ENCODE results near the gene MORN1. TPM values are rescaled to one million over a fixed set of nuclear protein-coding genes. Genes with fewer than 3 reads are reported as not detected.

Gene MORN1
- total and polyA plus RNA-seq, 2 of the 4 experiments (the other 2 are of a cell fraction) = 3.0 to 4.2 TPM

DNA sequence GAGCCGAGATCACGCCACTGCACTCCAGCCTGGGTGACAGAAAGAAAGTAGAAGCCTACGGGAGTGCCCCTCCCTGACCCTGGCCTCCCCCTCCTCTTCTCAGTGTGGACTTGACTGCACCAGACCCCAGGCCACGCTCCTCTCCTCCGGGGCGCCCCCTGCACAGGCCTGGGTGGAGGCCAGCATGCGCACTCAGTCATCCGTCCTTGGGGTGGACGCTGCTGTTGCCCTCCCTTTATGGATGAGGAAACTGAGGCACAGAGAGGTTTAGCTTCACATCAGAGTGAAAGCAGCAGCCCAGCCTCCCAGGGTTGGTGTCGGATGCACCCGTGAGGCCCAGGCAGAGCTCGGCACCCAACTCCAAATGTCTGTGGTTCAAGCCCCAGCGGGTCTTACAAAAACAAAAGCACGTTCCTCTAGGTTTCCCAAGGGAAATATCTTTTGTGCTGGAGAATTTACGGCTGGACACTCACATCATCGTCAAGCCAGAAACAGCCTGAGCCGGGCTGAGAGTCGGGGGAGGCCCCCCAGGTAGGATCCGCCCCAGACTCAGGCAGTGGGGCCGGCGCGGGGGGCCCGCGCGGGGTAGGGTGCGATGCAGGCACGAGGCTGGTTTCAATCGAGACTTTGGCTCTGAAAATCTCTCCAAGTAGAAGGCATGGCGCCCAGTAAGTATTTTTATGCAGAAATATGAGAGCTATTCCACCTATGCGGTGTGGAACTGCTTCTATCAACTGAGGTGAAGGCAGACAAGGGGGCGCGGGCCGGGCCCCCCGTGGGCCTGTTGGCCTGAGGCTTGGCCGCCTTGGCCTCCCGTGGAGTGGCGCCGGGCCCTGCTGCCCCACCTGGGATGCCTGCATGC is 36.6 kb downstream of the MORN1 start (continued):
- no peak for TF ChIP-seq SMC3 (IDR thresholded peaks at IDR 0.05; ENCODE audit: low read depth, low read length)

DNA sequence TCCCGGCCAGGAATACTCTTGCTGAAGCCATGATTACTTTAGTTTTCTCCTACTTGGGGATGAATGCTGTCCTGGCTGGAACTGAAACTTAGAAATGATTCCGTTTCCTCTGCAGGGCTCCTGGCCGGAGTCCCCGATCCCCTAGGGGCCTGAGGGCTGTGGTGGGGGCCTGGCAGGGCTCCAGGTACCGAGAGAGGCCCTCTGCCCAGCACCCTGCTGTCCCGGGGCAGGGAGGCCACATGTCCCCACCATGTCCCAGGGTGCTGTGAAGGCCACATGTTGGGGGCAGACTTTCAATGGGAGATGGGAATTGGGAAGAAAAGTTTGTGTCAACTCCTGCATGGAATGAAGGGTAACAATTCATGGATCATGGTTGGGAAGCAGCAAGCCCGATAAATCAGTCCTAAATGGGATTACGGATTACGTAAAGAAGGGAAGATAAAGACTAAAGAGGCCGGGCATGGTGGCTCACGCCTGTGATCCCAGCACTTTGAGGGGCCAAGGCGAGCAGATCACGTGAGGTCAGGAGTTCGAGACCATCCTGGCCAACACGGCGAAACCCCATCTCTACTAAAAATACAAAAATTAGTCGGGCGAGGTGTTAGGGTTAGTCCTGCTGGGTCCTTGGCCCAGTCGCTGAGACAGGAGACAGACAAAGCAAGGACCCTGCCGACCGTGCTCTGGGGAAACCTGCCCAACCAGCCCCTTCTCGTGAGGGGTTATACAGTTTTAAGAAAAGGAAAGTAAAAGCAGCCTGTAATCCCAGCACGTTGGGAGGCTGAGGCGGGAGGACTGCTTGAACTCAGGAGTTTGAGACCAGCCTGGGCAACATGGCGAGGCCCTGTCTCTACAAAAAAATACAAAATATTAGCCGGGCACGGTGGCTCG is 37.6 kb downstream of the MORN1 start:
- CTCF ChIA-PET = no interaction called here
- no peak overlapping the region for H2BK20ac ChIP-seq (ENCODE audit: low read depth, low read length)
- H4K91ac ChIP-seq (ENCODE audit: insufficient read depth, low read depth, low read length) = no peak overlapping the region
- H3K27ac ChIP-seq (ENCODE audit: insufficient read depth, low read length) = no peak overlapping the region
- H4K8ac ChIP-seq (ENCODE audit: low read depth in 2 of 2, low read length in 2 of 2) = no peak overlapping the region
- no peak overlapping the region for H2BK5ac ChIP-seq (ENCODE audit: low read depth, low read length, poor library complexity, severe bottlenecking)
- ATAC-seq (ENCODE audit: low read depth) = no peak
- no peaks in the 10 kb centered on the region for H3K9me1 ChIP-seq (ENCODE audit: insufficient read depth, low read length)
- no peaks in the 10 kb centered on the region for H3K9me3 ChIP-seq (ENCODE audit: control insufficient read depth, insufficient read depth, low read length)
- no peak overlapping the region for H3K4ac ChIP-seq (ENCODE audit: low read depth, low read length)
- TF ChIP-seq MXI1 (IDR thresholded peaks at IDR 0.05; ENCODE audit: borderline replicate concordance, low read depth, low read length) = no peak
- TF ChIP-seq BHLHE40 (IDR thresholded peaks at IDR 0.05; ENCODE audit: low read depth, low read length) = no peak
- no peak for TF ChIP-seq RFX5 (IDR thresholded peaks at IDR 0.05; ENCODE audit: low read depth, low read length)
- TF ChIP-seq FOS (IDR thresholded peaks at IDR 0.05; ENCODE audit: low read depth, low read length) = no peak
- no peak for TF ChIP-seq SMC3 (IDR thresholded peaks at IDR 0.05; ENCODE audit: low read depth, low read length)
- TF ChIP-seq, protein P1, sequence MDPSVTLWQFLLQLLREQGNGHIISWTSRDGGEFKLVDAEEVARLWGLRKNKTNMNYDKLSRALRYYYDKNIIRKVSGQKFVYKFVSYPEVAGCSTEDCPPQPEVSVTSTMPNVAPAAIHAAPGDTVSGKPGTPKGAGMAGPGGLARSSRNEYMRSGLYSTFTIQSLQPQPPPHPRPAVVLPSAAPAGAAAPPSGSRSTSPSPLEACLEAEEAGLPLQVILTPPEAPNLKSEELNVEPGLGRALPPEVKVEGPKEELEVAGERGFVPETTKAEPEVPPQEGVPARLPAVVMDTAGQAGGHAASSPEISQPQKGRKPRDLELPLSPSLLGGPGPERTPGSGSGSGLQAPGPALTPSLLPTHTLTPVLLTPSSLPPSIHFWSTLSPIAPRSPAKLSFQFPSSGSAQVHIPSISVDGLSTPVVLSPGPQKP (IDR thresholded peaks at IDR 0.05; ENCODE audit: borderline replicate concordance, low read depth, low read length) = no peak
- no peak for TF ChIP-seq CHD1 (IDR thresholded peaks at IDR 0.05; ENCODE audit: low read depth, low read length)
- no peak for TF ChIP-seq RAD21 (IDR thresholded peaks at IDR 0.05; ENCODE audit: low read length)
- TF ChIP-seq MAZ (IDR thresholded peaks at IDR 0.05; ENCODE audit: borderline replicate concordance, low read depth, low read length) = no peak
- TF ChIP-seq, protein P2, sequence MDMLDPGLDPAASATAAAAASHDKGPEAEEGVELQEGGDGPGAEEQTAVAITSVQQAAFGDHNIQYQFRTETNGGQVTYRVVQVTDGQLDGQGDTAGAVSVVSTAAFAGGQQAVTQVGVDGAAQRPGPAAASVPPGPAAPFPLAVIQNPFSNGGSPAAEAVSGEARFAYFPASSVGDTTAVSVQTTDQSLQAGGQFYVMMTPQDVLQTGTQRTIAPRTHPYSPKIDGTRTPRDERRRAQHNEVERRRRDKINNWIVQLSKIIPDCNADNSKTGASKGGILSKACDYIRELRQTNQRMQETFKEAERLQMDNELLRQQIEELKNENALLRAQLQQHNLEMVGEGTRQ (IDR thresholded peaks at IDR 0.05; ENCODE audit: low read depth, low read length) = no peak
- no peak overlapping the region for H2BK15ac ChIP-seq (ENCODE audit: low read depth, low read length)
- WGBS, 2 experiments (ENCODE audit: extremely low coverage in 2 of 2, insufficient read length in 1 of 2) = 43% methylated on average over 3 of the region's 28 CpGs; no CpG with 5 or more reads in 1 of the 2 experiments
- POLR2A ChIA-PET (ENCODE audit: unreplicated experiment) = no interaction called here
- intact Hi-C loops (cut with micrococcal nuclease) = no loop called here
- no peak overlapping the region for H2AFZ ChIP-seq (replicated peaks; ENCODE audit: low read length, poor library complexity)
- in situ Hi-C loops (cut with MboI; ENCODE audit: low sequenced_read_pairs) = loop anchor here (25.0 kb wide), 1 partner anchor 391 kb away; no protein-coding TSS in a partner anchor
- H3K18ac ChIP-seq (ENCODE audit: low read depth, low read length) = no peak overlapping the region
- H3K4me2 ChIP-seq (ENCODE audit: low read depth, low read length) = no peak overlapping the region
- H4K5ac ChIP-seq (ENCODE audit: low read depth, low read length) = no peak overlapping the region
- H4K20me1 ChIP-seq (ENCODE audit: insufficient read depth, low read length) = no peaks in the 10 kb centered on the region
- H3K4me1 ChIP-seq (ENCODE audit: control insufficient read depth, insufficient read depth, low read length) = no peaks in the 10 kb centered on the region
- H3K56ac ChIP-seq (ENCODE audit: extremely low read depth, insufficient read depth, low read length) = no peak overlapping the region
- no peak overlapping the region for H2BK120ac ChIP-seq (ENCODE audit: low read depth, low read length)
- no peak overlapping the region for H3K4me3 ChIP-seq (ENCODE audit: insufficient read depth, low read depth, low read length)
- no peaks in the 10 kb centered on the region for H3K79me1 ChIP-seq (ENCODE audit: low read depth in 1 of 2, low read length in 2 of 2)
- no peak overlapping the region for H2AK5ac ChIP-seq (ENCODE audit: low read depth, low read length)
- no peak overlapping the region for H3K9ac ChIP-seq (ENCODE audit: low read depth, low read length)
- no peak overlapping the region for H3K23ac ChIP-seq (ENCODE audit: low read depth, low read length)
- no peak overlapping the region for H2AK9ac ChIP-seq (replicated peaks; ENCODE audit: low read depth, low read length, poor library complexity)
- DNase-seq = no peak
- no peaks in the 10 kb centered on the region for H3K36me3 ChIP-seq (ENCODE audit: control insufficient read depth, insufficient read depth, low read length)
- dilution Hi-C loops (cut with HindIII; ENCODE audit: low sequenced_read_pairs, unreplicated experiment) = no loop called here
- no peaks in the 10 kb centered on the region for H3K27me3 ChIP-seq (ENCODE audit: control insufficient read depth, insufficient read depth, low read length)
- no TSS peak for BruUV-seq (replicated peaks)
- no peak overlapping the region for H3K14ac ChIP-seq (replicated peaks; ENCODE audit: low read depth, low read length)

Data from IMR-90 (cell line).